Neuronal stem cell (in vitro differentiated cells): Measurements from ENCODE around the gene CALML5.

Experiments used
- DNase-seq: peaks from one replicate; pipeline ENCODE4 v3.0.0-alpha.2; 2013; ENCODE audit warnings: low spot score
- H2AFZ ChIP-seq: one replicate; pipeline ENCODE4 v1.6.1; 2013; ENCODE audit warnings: mild to moderate bottlenecking, low read length, inconsistent platforms
- H2AK5ac ChIP-seq: 2 replicates; pipeline ENCODE4 v1.6.1; 2013; ENCODE audit warnings: low read depth, mild to moderate bottlenecking, inconsistent platforms, low read length, moderate library complexity, mixed read lengths
- H2BK120ac ChIP-seq: 2 replicates; pipeline ENCODE4 v1.6.1; 2013; ENCODE audit warnings: low read depth, mild to moderate bottlenecking, inconsistent platforms, low read length, moderate library complexity, mixed read lengths
- H2BK12ac ChIP-seq: one replicate; pipeline ENCODE4 v1.6.1; 2013; ENCODE audit warnings: low read length, inconsistent platforms
- H2BK15ac ChIP-seq: 2 replicates; pipeline ENCODE4 v1.6.1; 2013; ENCODE audit warnings: mild to moderate bottlenecking, low read length, inconsistent platforms, mixed read lengths
- H2BK5ac ChIP-seq: one replicate; pipeline ENCODE4 v1.6.1; 2013; ENCODE audit warnings: inconsistent platforms, mild to moderate bottlenecking, low read length, moderate library complexity
- H3K14ac ChIP-seq: one replicate; pipeline ENCODE4 v1.6.1; 2013; ENCODE audit warnings: low read length, inconsistent platforms
- H3K18ac ChIP-seq: 2 replicates; pipeline ENCODE4 v1.6.1; 2013; ENCODE audit warnings: low read length, inconsistent platforms
- H3K23ac ChIP-seq: 2 replicates; pipeline ENCODE4 v1.6.1; 2013; ENCODE audit warnings: low read depth, mild to moderate bottlenecking, mixed read lengths, low read length, inconsistent platforms; ENCODE audit not compliant: poor library complexity
- H3K27ac ChIP-seq: replicated peaks from 3 replicates; pipeline ENCODE4 v1.5.1; 2013; ENCODE audit warnings: low read length, inconsistent platforms
- H3K27me3 ChIP-seq, 3 experiments: 2 replicates each; pipeline ENCODE4 v1.6.1; 2013; ENCODE audit warnings: low read length in 3 of 3, mild to moderate bottlenecking in 2 of 3, inconsistent platforms in 1 of 3, low read depth in 1 of 3, mixed read lengths in 1 of 3, moderate library complexity in 1 of 3; ENCODE audit not compliant: control insufficient read depth in 3 of 3, insufficient read depth in 3 of 3
- H3K36me3 ChIP-seq, 2 donors: replicated peaks in 1 of 2; 2 replicates each; pipeline ENCODE4 v1.6.1; 2013; ENCODE audit warnings: low read length in 2 of 2; ENCODE audit not compliant: control insufficient read depth in 2 of 2, insufficient read depth in 2 of 2
- H3K4ac ChIP-seq: 2 replicates; pipeline ENCODE4 v1.6.1; 2013; ENCODE audit warnings: inconsistent platforms, mild to moderate bottlenecking, low read length, moderate library complexity
- H3K4me1 ChIP-seq, 2 donors: 1 replicate in 1 of 2; 2 replicates in 1 of 2; pipeline ENCODE4 v1.6.1; 2013; ENCODE audit warnings: low read length in 2 of 2, low read depth in 1 of 2; ENCODE audit not compliant: control insufficient read depth in 2 of 2, insufficient read depth in 1 of 2
- H3K4me2 ChIP-seq: one replicate; pipeline ENCODE4 v1.6.1; 2013; ENCODE audit warnings: mild to moderate bottlenecking, low read length, inconsistent platforms; ENCODE audit not compliant: insufficient read depth, poor library complexity, severe bottlenecking
- H3K4me3 ChIP-seq, 2 donors: 2 replicates each; pipeline ENCODE4 v1.5.1; 2013; ENCODE audit warnings: low read length in 2 of 2, mild to moderate bottlenecking in 2 of 2, inconsistent platforms in 1 of 2, moderate library complexity in 1 of 2
- H3K79me1 ChIP-seq: one replicate; pipeline ENCODE4 v1.6.1; 2013; ENCODE audit warnings: low read depth, mild to moderate bottlenecking, inconsistent platforms, low read length, moderate library complexity
- H3K9ac ChIP-seq: one replicate; pipeline ENCODE4 v1.6.1; 2013; ENCODE audit warnings: mild to moderate bottlenecking, low read depth, low read length, inconsistent platforms; ENCODE audit not compliant: poor library complexity
- H3K9me3 ChIP-seq, 2 donors: replicated peaks in 1 of 2; 2 replicates each; pipeline versions ENCODE3 to v1.6.1; 2013; ENCODE audit warnings: low read length in 2 of 2, mild to moderate bottlenecking in 2 of 2, inconsistent platforms in 1 of 2, low read depth in 1 of 2, mixed read lengths in 1 of 2, moderate library complexity in 1 of 2; ENCODE audit not compliant: control insufficient read depth in 2 of 2, insufficient read depth in 1 of 2
- H4K8ac ChIP-seq: one replicate; pipeline ENCODE4 v1.6.1; 2013; ENCODE audit warnings: low read depth, mild to moderate bottlenecking, inconsistent platforms, low read length, moderate library complexity
- H4K91ac ChIP-seq: one replicate; pipeline ENCODE4 v1.6.1; 2013; ENCODE audit warnings: low read length, low read depth, mild to moderate bottlenecking, inconsistent platforms; ENCODE audit not compliant: poor library complexity
- WGBS, 2 donors: extraction: QIAGEN DNeasy Blood & Tissue Kit; methylation state at CpG; one replicate each; pipeline ENCODE4 v1.1.7; 2013; ENCODE audit warnings: missing lambda C conversion rate in 2 of 2, mixed read lengths in 1 of 2; ENCODE audit not compliant: insufficient read length in 2 of 2, insufficient replicate concordance in 1 of 2; ENCODE audit errors: extremely low coverage in 2 of 2; 5-methylcytosine and 5-hydroxymethylcytosine counted together

Gene CALML5

DNA sequence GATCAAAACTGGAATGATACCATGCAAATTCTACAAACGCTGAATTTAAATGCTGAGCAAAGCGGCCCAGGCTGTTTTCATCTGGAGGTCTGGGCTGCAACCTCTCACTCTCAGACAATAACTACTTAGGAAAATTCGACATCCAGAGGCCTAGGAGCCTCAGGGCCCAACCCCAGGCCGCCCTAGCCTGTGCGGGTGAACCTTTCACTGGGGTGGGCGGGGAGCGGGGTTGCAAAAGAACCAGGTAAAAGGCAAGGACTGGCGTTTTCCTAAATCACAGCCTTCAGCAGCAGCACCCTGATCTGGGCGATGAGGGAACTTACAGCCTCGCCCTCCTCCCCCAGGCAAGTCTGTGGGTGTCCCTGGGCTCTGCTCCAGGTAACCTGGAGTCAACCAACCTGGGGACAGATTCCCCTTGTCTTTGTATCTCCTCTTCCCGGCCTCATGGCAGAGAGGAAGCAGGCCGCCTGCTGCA, 33.4 kb downstream of the CALML5 start:
- H3K79me1 ChIP-seq, result no peaks in the 10 kb centered on the region
- no peak overlapping the region for H3K4me2 ChIP-seq
- H3K27ac ChIP-seq, result no peak overlapping the region
- H2BK120ac ChIP-seq, result no peak overlapping the region
- no peak overlapping the region for H2BK15ac ChIP-seq
- H2BK12ac ChIP-seq, result no peak overlapping the region
- peaks cover 7 to 13% of the 10 kb centered on the region in 2 donors for H3K4me1 ChIP-seq
- WGBS, 2 donors, result no CpG with 5 or more reads among the region's 12 CpGs
- H3K18ac ChIP-seq, result peak overlapping the region; percentile 89
- no peak overlapping the region for H4K8ac ChIP-seq
- peaks cover 10 to 11% of the 10 kb centered on the region in 2 donors for H3K9me3 ChIP-seq
- H2AK5ac ChIP-seq, result no peak overlapping the region
- H2AFZ ChIP-seq, result peak overlapping the region; percentile 93
- H3K4ac ChIP-seq, result no peak overlapping the region
- peak overlapping the region; percentile 12 for H3K14ac ChIP-seq
- H2BK5ac ChIP-seq, result no peak overlapping the region
- H3K36me3 ChIP-seq, result peaks cover 2 to 6% of the 10 kb centered on the region in 2 donors
- no peak overlapping the region for H3K9ac ChIP-seq
- peak overlapping the region; percentile 28 for H4K91ac ChIP-seq
- no peaks in the 10 kb centered on the region for H3K27me3 ChIP-seq
- peak overlapping the region; percentile 63 for H3K23ac ChIP-seq
- no peak overlapping the region for H3K4me3 ChIP-seq
- no peak for DNase-seq

DNA sequence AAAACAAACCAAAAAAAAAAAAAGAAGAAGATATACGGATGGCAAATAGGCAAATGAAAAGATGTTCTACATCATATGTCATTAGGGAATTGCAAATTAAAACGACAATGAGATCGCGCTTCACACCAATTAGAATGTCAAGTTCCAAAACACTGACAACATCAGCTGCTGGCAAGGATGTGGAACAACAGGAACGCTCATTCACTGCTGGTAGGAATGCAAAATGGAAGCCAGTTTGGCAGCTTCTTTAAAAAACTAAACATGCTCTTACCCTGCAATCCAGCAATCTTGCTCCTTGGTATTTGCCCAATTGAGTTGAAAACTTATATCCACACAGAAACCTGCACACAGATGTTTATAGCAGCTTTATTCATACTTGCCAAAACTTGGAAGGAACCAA, 34.8 kb downstream of the CALML5 start:
- Histone ChIP-seq H3K14ac (no peak overlapping the region), H3K23ac (no peak overlapping the region), H2BK12ac (no peak overlapping the region), H3K4ac (no peak overlapping the region), H4K91ac (no peak overlapping the region), H3K9ac (no peak overlapping the region), H3K4me3 (no peak overlapping the region), H4K8ac (no peak overlapping the region), H3K9me3 (peaks cover 15 to 20% of the 10 kb centered on the region in 2 donors), H3K4me2 (no peak overlapping the region), H3K27ac (no peak overlapping the region), H2BK15ac (no peak overlapping the region), H3K36me3 (peaks cover 12 to 21% of the 10 kb centered on the region in 2 donors), H3K4me1 (peaks cover 7 to 13% of the 10 kb centered on the region in 2 donors), H3K27me3 (no peaks in the 10 kb centered on the region), H3K79me1 (no peaks in the 10 kb centered on the region), H2AK5ac (no peak overlapping the region), H2BK5ac (no peak overlapping the region), H2BK120ac (no peak overlapping the region), H3K18ac (no peak overlapping the region), H2AFZ (no peak overlapping the region)
- no peak for DNase-seq
- no CpG with 5 or more reads among the region's 5 CpGs for WGBS, 2 donors

DNA sequence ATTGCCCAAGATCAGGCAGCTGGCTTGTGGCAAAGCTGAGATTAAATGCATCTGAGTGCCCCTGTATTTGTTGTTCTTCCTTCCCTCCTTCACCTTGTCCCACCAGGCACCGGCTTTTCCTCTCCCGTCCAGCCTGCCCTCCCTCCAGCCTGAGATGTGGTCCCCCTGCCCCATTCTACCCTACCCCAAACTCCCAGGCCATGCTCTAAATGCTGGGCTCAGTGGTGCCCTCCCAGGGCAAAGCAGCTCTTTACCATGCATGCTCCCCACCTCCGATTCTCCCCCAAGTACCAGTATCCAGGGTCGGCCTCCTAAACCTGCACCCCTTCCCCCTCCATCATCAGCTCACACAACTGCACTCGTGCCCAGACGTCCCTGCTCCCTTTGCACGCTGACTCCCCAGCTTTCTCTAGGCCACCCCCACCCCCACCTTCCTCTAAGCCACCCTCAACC, 36.5 kb downstream of the CALML5 start:
- Histone ChIP-seq H2BK15ac (no peak overlapping the region), H3K27me3 (no peaks in the 10 kb centered on the region), H2BK5ac (no peak overlapping the region), H2AK5ac (no peak overlapping the region), H3K14ac (no peak overlapping the region), H2BK12ac (no peak overlapping the region), H3K9me3 (peaks cover 13 to 18% of the 10 kb centered on the region in 2 donors), H2AFZ (no peak overlapping the region), H3K9ac (no peak overlapping the region), H3K36me3 (peaks cover 15 to 38% of the 10 kb centered on the region in 2 donors), H3K4me3 (no peak overlapping the region), H3K4me2 (no peak overlapping the region), H4K91ac (no peak overlapping the region), H2BK120ac (no peak overlapping the region), H3K4ac (no peak overlapping the region), H3K79me1 (no peaks in the 10 kb centered on the region), H3K27ac (no peak overlapping the region), H3K18ac (no peak overlapping the region), H3K4me1 (peaks cover 7% of the 10 kb centered on the region in 2 donors), H4K8ac (no peak overlapping the region), H3K23ac (no peak overlapping the region)
- no peak for DNase-seq
- no CpG with 5 or more reads among the region's 7 CpGs for WGBS, 2 donors

DNA sequence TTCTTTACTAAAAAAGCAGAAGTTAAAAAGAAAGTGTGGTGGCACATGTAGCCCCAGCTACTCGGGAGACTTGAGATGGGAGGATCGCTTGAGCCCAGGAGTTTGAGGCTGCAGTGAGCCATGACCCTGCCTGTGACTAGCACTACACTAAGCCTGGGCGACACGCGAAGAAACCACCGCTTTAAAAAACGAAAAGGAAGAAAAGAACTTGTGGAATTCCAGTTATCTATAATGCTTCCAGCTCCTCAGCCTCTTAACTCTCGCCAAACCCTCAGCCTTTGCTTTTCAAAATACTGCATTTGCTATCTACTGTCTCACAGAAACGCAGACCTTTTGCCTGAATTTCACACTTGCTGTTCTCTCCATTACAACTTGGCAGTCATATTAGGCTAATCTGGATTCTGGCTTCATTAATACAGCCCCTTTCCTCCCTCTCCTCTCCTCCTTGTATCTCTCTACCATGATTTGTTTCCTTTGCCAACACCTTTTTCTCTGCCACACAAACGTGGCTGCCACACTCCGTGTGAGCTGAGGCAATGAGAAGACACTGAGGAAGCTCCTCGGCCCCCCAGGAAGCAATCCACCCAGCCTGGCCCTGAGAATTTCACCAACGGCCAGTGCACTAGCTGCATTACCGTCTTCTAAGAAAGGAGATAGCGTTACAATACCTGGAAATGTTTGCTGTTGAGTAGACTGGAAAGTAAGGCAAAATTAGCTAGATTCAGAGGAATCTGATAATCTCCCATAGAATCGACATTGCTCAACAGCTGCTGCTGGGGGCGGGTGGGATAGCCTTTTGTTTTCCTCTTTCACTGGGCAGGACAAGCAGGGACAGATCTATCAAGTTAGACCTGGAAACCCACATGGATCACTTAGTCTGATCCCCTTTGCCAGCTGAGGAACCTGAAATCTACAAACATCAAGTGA, 37.2 kb downstream of the CALML5 start:
- Histone ChIP-seq H2AK5ac (no peak overlapping the region), H2BK120ac (no peak overlapping the region), H3K9me3 (peaks cover 13 to 14% of the 10 kb centered on the region in 2 donors), H2BK5ac (no peak overlapping the region), H3K4me3 (no peak overlapping the region), H2AFZ (no peak overlapping the region), H3K36me3 (peaks cover 16 to 45% of the 10 kb centered on the region in 2 donors), H3K27me3 (no peaks in the 10 kb centered on the region), H3K4ac (no peak overlapping the region), H3K23ac (no peak overlapping the region), H3K4me2 (no peak overlapping the region), H4K91ac (no peak overlapping the region), H3K9ac (no peak overlapping the region), H3K18ac (no peak overlapping the region), H3K27ac (no peak overlapping the region), H2BK15ac (no peak overlapping the region), H3K4me1 (peaks cover 7% of the 10 kb centered on the region in 2 donors), H4K8ac (no peak overlapping the region), H2BK12ac (no peak overlapping the region), H3K14ac (no peak overlapping the region), H3K79me1 (no peaks in the 10 kb centered on the region)
- no CpG with 5 or more reads among the region's 17 CpGs for WGBS, 2 donors
- no peak for DNase-seq
